ENCODE data around the gene GORAB. TPM values are rescaled to one million over a fixed set of nuclear protein-coding genes. Genes with fewer than 3 reads are reported as not detected.

GORAB gene, protein sequence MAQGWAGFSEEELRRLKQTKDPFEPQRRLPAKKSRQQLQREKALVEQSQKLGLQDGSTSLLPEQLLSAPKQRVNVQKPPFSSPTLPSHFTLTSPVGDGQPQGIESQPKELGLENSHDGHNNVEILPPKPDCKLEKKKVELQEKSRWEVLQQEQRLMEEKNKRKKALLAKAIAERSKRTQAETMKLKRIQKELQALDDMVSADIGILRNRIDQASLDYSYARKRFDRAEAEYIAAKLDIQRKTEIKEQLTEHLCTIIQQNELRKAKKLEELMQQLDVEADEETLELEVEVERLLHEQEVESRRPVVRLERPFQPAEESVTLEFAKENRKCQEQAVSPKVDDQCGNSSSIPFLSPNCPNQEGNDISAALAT
- polyA plus RNA-seq (2013, experiment 1 of 2; ENCODE audit: insufficient read length): 12.9 TPM
- polyA plus RNA-seq (2013, experiment 2 of 2; ENCODE audit: insufficient read length): 10.6 TPM

DNA sequence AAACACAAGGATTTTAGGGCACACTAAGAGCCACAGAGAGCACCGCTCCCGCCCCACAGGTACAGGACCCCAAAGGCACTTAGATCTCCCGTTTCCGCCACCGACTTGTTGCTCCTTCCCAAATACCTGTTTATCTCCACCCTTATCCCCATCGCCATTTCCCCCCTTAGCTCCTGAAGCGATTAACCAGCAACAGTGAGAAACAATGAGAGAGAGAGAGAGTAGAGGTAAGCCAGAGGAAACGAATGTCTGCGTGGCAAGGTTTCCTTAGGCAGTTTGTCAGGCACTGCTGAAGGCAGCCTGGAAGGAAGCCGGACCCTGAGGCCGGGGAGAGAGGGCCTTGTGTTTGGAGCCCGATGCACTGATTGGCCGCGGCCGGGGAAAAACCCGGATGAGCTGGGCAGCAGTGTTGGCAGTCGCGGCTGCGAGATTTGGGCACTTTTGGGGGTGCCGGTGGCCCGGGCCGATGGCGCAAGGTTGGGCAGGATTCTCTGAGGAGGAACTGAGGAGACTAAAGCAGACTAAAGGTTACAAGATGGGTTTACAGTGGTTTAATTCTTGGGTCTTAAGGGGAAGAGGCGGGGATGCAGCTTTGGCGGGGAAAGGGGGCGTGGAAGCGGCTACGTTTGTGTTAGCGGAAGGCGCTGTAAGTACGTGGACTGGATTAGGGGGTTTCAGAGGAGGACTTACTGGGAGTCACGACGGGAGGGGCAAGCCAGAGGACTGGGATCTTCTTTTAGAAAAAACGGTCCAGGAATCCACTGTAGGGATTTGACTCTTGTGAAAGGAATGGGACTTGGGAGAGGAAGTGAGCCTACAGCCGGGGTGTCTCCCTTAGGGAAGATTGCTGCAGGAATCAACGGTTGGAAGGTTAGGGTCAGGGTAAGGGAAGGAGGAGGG, at the start of gene GORAB:
TSS of gene GORAB (plus strand) at position 409 of the 900 bp plus-strand sequence. CDS start at position 467, 58 bp downstream.
- DNase-seq: peak; percentile 98

DNA sequence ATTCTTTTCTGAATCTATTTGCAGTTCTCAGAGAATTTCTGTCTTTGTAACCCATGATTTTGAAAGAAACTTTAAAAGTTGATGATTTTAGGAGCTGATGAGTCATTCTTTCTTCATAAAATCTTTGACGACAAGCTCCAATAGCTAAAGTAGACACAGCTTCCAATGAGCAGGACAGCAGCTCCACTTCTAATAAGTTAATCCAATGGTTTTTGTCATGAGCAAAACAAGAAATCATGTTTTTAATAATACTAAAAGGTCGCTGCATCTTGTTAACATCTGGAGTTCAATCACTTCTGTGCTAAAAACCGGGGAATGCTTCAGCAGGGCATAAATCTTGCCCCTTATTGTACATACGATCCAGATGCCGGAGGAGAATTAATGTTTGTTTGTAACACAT, 48.9 kb upstream of the GORAB start:
- DNase-seq: peak; percentile 8

DNA sequence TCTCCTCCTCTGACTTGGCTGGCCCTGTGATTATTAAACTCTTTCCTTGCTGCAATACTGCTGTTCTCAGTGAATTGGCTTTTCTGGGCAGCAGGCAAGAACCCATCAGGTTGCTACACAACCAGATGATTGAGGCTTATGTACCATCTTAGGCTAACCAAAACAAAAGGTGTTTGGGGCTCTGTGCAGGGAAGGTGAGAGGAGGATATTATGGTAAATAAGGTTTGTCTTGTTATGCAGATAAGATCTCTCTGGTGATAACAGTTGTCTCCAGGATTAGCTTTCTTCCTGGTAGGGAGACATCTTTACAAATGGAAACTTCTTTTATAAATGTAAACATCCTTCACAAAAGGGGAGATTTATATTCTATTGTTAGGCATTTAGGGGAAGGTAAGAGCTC, 44.5 kb upstream of the GORAB start:
- no peak for DNase-seq

DNA sequence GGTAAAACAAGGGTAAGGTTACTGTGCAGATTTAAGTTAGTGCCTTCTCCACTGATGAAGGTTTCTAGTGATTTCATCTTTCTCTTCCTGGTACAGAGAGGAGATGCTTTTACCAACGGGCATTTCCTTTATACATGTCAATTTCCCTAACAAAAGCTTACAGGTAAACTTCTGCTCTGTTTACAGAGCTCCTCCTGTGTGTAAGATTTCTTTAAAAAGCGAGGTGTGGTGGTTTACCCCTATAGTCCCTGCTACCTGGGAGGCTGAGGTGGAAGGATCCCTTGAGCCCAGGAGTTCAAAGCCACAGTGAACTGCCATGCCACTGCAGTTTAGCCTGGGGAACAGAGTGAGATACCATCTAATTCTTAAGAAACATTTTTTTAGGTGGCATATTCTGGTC, 40.7 kb upstream of the GORAB start:
- DNase-seq: no peak

DNA sequence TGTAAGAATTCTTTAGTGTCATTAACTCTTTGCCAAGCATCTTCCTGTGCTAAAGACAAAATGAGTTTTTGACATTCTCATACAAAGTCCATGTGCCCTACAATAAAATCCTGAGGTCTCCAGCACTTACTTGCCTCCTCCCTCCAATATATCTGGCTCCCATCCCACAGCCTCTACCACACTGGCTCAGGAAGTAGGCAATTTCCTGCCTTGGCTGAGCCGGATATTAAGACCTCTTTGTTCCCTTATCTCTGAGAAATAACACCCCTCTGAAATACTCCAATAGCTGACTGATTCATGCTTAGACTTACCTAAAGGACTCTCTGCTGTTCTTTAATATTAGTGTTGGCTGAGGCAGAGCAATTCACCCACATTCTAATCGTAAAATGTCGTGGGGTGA, 37.6 kb upstream of the GORAB start:
- DNase-seq: peak; percentile 53

DNA sequence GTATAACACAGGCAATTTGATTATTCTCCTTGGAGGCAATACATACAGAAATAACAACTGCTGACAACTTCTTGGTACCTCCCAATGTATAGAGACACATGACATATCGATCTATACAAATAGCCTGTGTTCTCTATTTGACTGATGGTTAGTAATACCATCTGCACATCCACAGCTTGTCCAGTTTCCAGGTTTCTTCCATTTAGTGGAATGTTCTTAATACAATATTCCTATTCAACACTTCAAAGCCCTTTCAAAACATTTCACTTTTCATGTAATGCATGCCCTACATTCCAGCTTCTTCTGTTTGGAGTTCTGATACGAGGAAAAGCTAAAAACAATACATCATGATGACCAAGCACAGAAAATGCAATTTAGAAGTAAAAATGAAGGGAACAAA, 37.0 kb upstream of the GORAB start:
- peak; percentile 11 for DNase-seq

DNA sequence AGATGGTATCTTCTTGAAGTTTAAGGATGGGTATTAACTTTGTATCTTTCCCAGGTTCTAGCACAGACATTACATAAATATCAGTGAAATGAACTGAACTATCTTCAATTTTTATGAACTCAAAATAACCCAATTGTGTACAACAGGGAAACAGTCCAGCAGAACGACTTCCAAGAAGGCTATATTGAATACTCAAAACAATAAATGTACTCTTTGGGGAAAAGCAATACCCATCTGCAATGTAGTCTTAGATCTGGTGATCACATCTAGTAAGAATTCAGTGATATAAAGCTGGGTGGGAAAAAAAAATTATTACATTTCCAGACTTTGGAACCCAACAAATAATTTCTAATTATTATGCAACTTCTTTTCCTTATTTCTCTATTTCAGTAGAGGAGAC, 33.1 kb upstream of the GORAB start:
- DNase-seq: no peak

DNA sequence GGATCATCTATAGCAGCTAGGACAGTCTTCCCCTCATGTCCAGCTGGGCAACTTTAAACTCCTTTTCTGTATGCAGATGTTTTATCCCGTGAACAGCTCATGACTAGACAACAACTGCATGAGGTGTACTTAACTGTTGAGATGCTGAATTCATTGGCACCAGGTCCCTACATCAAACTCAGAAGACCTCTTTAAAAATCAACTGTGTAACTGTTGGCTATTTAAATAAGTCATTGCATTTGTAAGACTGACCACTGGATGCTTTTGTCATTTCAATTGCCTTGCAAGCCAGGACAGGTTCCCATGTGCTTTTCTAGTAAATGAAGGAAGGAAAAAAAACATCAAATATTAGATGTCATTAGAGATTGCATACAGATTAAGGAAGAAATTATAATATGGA, 28.3 kb upstream of the GORAB start:
- DNase-seq: no peak

DNA sequence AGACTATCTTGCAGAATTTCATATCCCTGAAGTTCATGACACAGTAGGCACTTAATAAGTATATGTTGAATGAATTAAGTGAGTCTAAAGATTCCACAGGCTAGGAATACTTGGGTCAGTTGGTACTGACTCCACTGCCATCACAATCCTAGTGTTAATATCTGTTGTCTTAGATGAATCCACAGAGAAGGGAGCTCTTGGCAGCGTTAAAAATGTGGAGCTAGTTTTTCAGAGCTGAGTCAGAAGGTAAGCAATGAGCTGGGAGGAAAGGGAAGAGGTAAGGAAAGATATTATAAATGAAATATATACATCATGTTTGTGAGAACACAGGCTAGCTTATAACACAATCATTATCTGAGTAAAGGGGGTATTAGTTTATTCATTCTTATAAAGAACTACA, 21.8 kb upstream of the GORAB start:
- DNase-seq: peak; percentile 49

DNA sequence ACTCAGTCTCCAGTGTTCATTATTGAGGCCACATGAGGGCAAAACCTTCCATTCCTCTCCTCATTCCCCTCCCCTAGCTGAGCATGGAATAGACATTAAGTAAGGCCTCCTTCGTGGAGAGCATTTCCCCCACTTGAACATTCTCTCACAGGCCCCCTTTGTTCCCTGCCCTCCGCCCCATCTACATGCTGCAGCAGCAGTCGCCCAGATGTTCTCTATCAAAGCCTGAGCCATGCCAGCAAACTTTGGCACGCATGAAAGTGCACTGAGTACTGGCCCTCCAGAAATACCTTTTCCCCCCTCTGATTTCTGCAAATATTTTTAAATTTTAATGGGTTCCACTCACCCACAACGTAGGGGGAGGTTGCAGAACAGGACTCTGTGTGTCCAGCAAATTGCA, 20.9 kb upstream of the GORAB start:
- DNase-seq: no peak

DNA sequence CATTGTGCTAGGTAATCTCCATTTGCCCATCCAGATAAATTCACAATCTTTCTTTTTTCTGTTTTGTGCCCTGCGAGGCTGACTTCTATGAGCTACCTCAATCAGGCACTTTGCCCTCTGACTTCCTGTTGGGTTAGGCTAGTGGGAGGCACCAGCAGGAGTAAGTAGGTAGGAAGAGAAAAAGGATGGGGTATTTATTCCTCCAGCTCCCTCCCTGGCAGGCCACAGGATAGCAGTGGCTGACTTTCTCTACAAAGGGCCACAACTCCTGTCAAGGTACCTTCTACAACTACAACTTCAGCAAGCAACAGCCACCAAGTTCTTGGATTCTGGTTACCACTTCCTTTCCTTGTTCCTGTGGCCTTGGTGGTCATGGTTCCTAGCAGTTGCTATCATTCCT, 18.8 kb upstream of the GORAB start:
- DNase-seq: no peak

DNA sequence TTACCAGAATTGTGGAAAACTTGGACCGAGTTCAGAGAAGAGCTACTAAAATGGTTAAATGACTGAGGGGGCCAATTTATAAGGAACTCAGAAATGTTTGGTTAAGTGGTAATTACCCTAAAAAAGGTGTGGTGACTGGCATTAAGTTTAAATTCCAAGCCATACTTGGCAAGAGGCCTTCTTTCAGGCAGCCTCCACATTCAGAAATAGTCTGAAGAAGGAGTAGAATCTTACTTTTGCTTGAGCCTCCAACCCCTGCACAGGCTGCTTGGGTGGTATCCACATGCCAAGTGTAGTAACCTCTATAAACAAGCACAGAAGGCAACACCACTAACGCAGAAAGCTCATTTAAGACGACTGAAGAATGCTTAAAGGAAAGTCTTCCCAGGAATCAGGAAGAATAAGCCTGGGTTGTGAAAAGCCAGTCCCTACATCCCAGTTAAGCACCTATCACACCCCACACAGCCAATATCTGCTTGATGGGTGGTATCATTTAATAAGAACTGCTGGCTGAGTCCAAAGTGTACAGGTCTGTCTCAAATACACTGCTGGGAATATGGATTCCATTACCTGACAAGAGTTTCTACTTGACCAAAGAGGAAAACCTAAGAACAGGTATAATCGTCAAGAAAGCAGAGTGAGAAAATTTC, 13.7 kb upstream of the GORAB start:
- DNase-seq: no peak

DNA sequence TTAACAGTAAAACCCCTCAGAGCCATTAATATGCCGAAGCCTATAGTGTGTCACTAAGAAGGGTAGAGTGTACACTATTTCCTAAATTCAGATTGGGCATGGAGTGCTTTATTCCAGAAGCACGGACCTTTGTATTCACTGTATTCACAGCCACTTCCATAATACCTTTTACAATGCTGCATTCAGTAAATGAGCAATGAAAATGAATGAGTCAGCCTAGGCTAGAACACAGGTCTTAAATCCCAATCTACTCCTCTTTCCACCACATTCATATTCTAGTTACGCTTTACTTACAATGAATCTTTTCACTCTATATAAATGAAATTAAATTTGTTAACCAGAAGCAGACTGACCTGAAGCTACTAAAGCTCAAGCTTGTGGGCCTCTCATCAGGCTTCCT, 13.0 kb upstream of the GORAB start:
- DNase-seq: no peak

DNA sequence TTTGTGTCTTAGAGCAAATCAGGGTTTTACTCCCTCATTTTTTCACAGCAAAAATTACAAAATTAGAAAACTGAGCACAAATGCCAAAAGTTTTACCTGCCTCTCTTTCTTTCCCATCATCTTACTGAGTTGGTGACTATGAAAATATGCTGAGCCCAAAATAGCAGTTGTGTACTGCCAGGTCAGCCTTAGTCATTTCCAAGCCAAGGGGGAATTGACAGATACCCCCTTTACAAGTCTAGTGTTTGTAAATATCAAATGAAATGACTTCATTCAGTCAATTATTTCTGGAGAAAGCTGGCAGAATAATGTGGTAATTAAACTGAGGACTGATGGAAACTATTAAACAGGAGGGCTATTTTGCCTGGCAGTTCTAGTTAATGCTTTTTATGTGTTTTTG, 11.4 kb upstream of the GORAB start:
- peak; percentile 50 for DNase-seq

DNA sequence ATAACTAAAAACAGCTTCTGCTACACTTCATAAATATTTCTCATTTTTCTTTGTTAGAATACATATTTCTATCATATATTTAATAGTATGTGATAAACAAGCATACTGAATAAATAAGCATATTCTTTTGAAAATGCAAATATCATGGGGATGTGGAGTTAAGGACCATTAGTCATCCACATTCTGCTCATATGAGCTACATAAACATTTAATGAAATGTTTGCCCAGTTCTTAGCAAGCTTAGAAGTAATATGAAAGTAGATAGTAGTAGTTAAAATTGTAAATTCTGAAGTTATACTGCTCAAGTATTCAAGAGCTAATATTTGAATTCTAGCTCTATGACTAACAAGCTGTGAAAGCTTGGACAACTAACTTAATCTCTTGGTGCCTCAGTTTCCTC, 10.1 kb upstream of the GORAB start:
- peak; percentile 61 for DNase-seq

DNA sequence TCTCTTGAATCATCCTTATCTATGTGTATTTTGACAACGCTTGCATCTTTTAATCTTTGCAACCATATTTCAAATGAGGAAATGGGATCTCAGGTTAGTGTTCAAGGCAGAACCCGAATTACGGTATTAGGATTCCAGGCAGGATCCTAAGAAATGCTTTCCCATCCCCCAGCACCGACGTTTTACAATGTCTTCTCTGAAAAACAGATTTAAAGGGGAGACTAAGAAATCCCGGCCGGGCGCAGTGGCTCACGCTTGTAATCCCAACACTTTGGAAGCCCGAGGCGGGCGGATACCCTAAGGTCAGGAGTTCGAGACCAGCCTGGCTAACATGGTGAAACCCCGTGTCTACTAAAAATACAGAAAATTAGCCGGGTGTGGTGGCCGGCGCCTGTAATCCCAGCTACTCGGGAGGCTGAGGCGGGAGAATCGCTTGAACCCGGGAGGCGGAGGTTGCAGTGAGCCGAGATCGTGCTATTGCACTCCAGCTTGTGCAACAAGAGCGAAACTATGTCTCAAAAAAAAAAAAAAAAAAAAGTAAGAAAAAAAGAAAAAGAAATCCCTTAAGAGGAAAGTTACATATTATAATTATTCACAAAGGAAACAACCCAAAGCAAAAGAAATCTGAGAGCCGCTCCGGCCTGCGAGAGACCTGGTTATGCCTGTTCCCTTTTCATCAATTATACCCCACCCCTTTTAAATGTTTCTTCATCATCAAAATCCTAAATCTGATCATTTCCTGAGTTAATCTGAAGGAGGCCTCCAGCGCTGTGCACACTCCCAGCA, 801 bp upstream of the GORAB start:
- no peak for DNase-seq

DNA sequence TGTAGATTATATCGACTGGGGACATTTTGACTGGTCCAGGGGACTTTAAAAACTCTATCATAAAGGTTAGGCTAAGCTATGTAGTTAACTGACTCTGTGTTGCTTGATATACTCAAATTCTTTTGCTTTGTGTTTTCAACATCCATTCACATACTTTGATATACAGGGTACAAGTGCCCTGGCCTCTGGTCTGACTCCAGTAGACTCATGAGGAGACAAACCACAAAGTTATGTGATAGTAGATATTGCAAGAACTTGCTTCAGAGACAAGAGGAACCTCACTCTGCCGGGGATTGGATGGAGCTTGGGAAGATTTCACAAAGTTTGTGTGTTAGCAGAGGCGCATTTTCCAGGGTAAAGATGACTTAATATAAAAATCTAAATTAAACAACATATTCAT, 1.3 kb downstream of the GORAB start:
- DNase-seq: peak; percentile 76

DNA sequence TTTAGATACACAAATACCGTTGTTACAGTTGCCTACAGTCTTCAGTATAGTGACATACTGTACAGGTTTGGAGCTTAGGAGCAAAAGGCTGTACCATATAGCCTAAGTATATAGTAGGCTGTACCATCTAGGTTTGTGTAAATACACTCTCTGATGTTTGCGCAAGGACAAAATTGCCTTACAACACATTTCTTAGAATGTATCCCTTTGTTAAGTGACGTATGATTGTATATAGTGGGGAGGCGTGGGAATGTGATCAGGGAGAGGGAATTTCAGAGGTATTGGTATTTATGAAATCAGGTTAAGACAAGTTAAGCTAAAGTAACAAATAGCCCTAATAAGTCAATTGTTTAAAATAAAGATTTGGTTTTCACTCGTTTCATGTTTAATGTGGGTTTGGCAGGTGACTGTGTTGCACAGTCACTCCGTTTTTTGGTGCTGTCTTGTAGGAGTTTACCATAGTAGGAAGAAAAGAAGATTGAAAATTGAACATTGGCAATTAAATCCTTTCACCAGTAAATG, 2.7 kb downstream of the GORAB start:
- DNase-seq: no peak

DNA sequence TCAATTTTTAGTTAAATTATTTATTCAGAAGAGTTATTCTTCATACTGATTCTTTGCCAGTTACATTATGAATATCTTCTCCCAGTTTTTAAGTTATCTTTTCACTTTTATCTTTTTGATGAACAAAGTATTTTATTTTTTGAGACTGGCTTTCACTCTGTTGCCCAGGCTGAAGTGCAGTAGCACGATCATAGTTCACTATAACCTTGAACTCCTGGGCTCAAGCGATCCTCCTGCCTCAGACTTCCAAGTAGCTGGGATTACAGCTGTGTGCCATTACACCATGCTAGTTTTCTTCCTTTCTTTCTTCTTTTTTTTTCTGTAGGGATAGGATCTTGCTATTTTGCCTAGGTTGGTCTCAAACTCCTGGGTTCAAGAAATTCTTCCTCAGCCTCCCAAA, 3.5 kb downstream of the GORAB start:
- DNase-seq: no peak

DNA sequence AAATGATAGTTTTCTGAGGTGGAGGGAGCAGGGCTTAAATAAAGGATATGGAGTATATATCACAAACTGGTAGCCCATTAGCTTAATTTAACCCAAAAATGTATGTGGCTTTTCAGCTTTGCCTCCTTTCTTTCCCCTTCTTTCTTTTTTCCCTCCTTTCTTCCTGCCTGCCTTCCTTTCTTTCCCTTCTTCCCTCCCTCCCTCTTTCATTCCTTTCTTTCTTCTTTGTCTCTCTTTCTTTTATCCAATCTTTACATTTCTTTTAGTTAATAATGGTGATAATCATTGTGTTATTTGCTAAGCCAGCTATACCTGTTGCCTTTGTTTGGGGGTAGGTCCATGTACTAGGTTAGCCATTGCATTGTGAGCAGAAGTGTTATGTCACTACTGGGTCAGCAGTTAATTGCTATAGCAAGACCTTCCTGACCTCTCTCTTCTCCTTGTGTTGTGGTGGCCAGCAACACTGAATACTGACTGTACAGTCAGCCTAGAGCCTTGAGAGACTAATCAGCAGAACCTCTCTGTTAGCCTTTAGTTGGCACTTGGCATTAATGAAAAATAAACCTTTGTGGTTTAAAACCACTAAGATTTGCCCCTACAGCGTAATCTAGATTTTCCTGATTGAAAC, 5.1 kb downstream of the GORAB start:
- DNase-seq: no peak

DNA sequence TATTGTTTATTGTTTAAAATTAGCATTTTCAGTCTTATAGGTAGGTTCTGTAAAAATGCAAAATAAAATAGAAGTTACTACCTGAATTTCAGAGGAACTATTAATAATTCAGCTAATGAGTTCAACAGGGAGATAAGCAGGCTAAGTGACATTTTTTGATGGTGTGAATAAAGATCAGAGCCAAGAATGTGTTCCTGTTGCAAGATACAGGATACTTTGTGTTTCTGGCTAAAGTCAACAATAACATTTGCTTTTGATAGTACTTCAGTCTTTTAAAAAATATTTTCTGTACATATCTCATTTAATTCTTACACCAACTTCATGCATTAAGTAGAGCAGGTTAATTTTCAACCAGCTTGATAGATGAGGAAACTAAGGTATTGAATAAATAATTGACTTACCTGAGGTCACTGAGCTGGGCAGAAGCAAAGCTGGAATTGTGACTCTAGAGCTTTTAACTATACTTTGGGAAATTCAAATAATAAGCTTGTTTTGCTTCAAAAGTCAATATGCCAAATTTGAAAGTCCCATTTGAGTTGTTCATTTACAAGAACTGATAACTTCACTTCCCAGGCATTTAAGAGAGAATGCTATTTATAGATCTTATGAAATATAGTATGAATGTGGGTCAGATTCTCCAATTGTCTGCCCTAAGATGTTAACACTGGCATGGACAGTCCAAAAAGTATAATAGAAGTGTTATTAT, 6.0 kb downstream of the GORAB start:
- DNase-seq: peak; percentile 74

Data from fibroblast of skin of back (primary cell).